HepG2 (cell line): Measurements from ENCODE around the gene MYH7. TPM values are rescaled to one million over a fixed set of nuclear protein-coding genes. Genes with fewer than 3 reads are reported as not detected.

ENCODE experiments used
- ATAC-seq: fragments of 200-7000 bp; cut with Tn5 transposase; 3 replicates; pipeline ENCODE4 v1.9.1; 2020; ENCODE audit warnings: mild to moderate bottlenecking, moderate library complexity
- BruUV-seq: library from RNA; stranded (reverse); fragments of 400-500 nt; replicated peaks from 2 replicates; lab custom pipeline; 2021; lab: Mats Ljungman, UMichigan
- CTCF ChIA-PET: fragments of 300-600 bp; formaldehyde crosslinking; extraction: SDS; loops from one replicate; lab custom pipeline; 2021; ENCODE audit warnings: low total read pairs, inconsistent platforms, low intra/inter-chr PET ratio; lab: Yijun Ruan, JAX
- POLR2A ChIA-PET: fragments of 350-600 bp; sonication (Branson Sonifier 250); formaldehyde crosslinking; loops from one replicate; lab custom pipeline; 2020; ENCODE audit warnings: antibody characterized with exemption, inconsistent platforms; lab: Yijun Ruan, JAX
- DNase-seq: peaks from one replicate; pipeline ENCODE4 v3.0.0-alpha.2; 2015; ENCODE audit warnings: low spot score
- FAIRE-seq: peaks from 3 replicates; lab custom pipeline; 2011; peaks lifted over from hg19 to GRCh38; lab: Jason Lieb, UNC
- H2AFZ ChIP-seq: one replicate; pipeline ENCODE4 v1.6.1; 2011; ENCODE audit warnings: low read length, inconsistent platforms
- H3K27ac ChIP-seq: fragments of 300-600 bp; 3 replicates; pipeline ENCODE4 v1.8.0; 2011; ENCODE audit warnings: mixed run types, mild to moderate bottlenecking, mixed read lengths, low read length, inconsistent platforms; ENCODE audit not compliant: insufficient read depth; ENCODE audit errors: extremely low read length
- H3K27me3 ChIP-seq, 2 experiments: fragments of 200-600 bp in 1 of 2; 2 replicates in 1 of 2; 3 replicates in 1 of 2; pipeline versions ENCODE4 v1.6.0 to v1.8.0; 2011; ENCODE audit warnings: low read length in 2 of 2, mild to moderate bottlenecking in 2 of 2, moderate library complexity in 2 of 2, inconsistent platforms in 1 of 2; ENCODE audit not compliant: insufficient read depth in 2 of 2, control insufficient read depth in 1 of 2
- H3K36me3 ChIP-seq, 2 experiments: fragments of 200-600 bp in 1 of 2; replicated peaks in 1 of 2; 2 replicates in 1 of 2; 3 replicates in 1 of 2; pipeline versions ENCODE4 v1.5.1 to v1.8.0; 2011; ENCODE audit warnings: low read length in 2 of 2, inconsistent platforms in 1 of 2; ENCODE audit not compliant: insufficient read depth in 2 of 2, control insufficient read depth in 1 of 2
- H3K4me1 ChIP-seq: 2 replicates; pipeline ENCODE4 v1.5.1; 2012; ENCODE audit warnings: low read length, inconsistent platforms; ENCODE audit not compliant: insufficient read depth
- H3K4me2 ChIP-seq: 2 replicates; pipeline ENCODE4 v1.6.0; 2011; ENCODE audit warnings: low read depth, low read length, inconsistent platforms
- H3K4me3 ChIP-seq, 3 experiments: fragments of 200-600 bp in 1 of 3; sonication (generic), shearing (Covaris generic) in 1 of 3; replicated peaks in 1 of 3; 2 replicates each; pipeline ENCODE4 v1.5.1; 2011 to 2016; ENCODE audit warnings: low read length in 3 of 3, inconsistent platforms in 2 of 3, low read depth in 2 of 3, mild to moderate bottlenecking in 2 of 3, control low read depth in 1 of 3, mixed read lengths in 1 of 3; ENCODE audit not compliant: insufficient read depth in 1 of 3
- H3K79me2 ChIP-seq: one replicate; pipeline ENCODE4 v1.6.1; 2011; ENCODE audit warnings: low read length, inconsistent platforms; ENCODE audit not compliant: insufficient read depth
- H3K9ac ChIP-seq: 2 replicates; pipeline ENCODE4 v1.6.0; 2011; ENCODE audit warnings: mild to moderate bottlenecking, low read depth, low read length, inconsistent platforms; ENCODE audit not compliant: insufficient read depth
- H3K9me3 ChIP-seq: 2 replicates; pipeline ENCODE4 v1.5.1; 2012; ENCODE audit warnings: mild to moderate bottlenecking, low read length
- H4K20me1 ChIP-seq: 2 replicates; pipeline ENCODE4 v1.6.0; 2011; ENCODE audit warnings: inconsistent platforms, mild to moderate bottlenecking, low read length, moderate library complexity; ENCODE audit not compliant: insufficient read depth
- CTCF ChIP-seq: sonication (generic); formaldehyde crosslinking; IDR thresholded peaks from 2 replicates; pipeline ENCODE4 v1.5.0; 2020; ENCODE audit warnings: mild to moderate bottlenecking, missing genetic modification reagents, moderate library complexity
- DMAP1 ChIP-seq: IDR thresholded peaks from 2 replicates; pipeline ENCODE4 v1.6.1; 2016
- SIN3A ChIP-seq: IDR thresholded peaks from 2 replicates; pipeline ENCODE4 v1.6.1; 2011; ENCODE audit warnings: low read depth, mild to moderate bottlenecking, control low read depth, low read length, borderline replicate concordance
- ZNF720 ChIP-seq: sonication (generic); formaldehyde crosslinking; IDR thresholded peaks from 2 replicates; pipeline ENCODE4 v1.4.0; 2020; ENCODE audit warnings: missing genetic modification reagents
- WGBS: methylation state at CpG from one replicate; pipeline ENCODE4 v1.1.6; 2017; ENCODE audit warnings: low lambda C conversion rate; 5-methylcytosine and 5-hydroxymethylcytosine counted together
- in situ Hi-C: cut with HindIII; loops from 2 replicates; pipeline ENCODE4 v1.10.0; 2017; ENCODE audit warnings: low pct_unique_long_range_greater_than_20kb; ENCODE audit not compliant: extremely low pct_ligation_motif_present
- intact Hi-C: fragments of 100-400 bp; cut with micrococcal nuclease; formaldehyde crosslinking; loops from one replicate; pipeline ENCODE4 v1.10.0; 2022; ENCODE audit not compliant: unreplicated experiment
- polyA plus RNA-seq, 8 experiments: library from polyadenylated mRNA; depleted of rRNA in 3 of 8; stranded (reverse) in 7 of 8; unstranded in 1 of 8; fragments of >200 nt; fragmentation: Illumina TruSeq in 4 of 8; extraction: Trizol in 4 of 8; gene quantifications; 2 replicates each; pipeline versions ENCODE4 v1.2.1 to v1.2.3, GENCODE V29; 2011 to 2016; ENCODE audit warnings: low read depth in 4 of 8, missing spikeins in 1 of 8, mixed read lengths in 1 of 8; ENCODE audit not compliant: insufficient read depth in 1 of 8
- total RNA-seq, 5 experiments: library from RNA; depleted of rRNA; stranded (reverse); fragments of >200 nt; fragmentation: Illumina TruSeq; extraction: Trizol; gene quantifications; 2 replicates each; pipeline ENCODE4 v1.2.3, GENCODE V29; 2016; ENCODE audit warnings: low read depth in 1 of 5
- TF ChIP-seq, protein P1 (sequence below): sonication (generic); formaldehyde crosslinking; IDR thresholded peaks from 2 replicates; pipeline ENCODE4 v1.4.0; 2020; ENCODE audit warnings: mild to moderate bottlenecking, missing genetic modification reagents

The MYH7 gene
- total and polyA plus RNA-seq, 2 of the 13 experiments (the other 11 are each of a cell fraction or from before 2014, with no cell fraction given): 0.04 TPM; not detected in 1

GRCh38 chr14:23446291-23446851, 10.9 kb upstream of the MYH7 start:
- intact Hi-C loops (no loop called here), in situ Hi-C loops (no loop called here)
- DNase-seq (no peak), ATAC-seq (no peak), FAIRE-seq (no peak)
- ChIA-PET POLR2A (no interaction called here), CTCF (no interaction called here)
- no peak overlapping the region for H3K27ac ChIP-seq
- no peak overlapping the region for H3K9ac ChIP-seq
- no peaks in the 10 kb centered on the region for H4K20me1 ChIP-seq
- no TSS peak for BruUV-seq
- H3K27me3 ChIP-seq: peaks cover 2 to 31% of the 10 kb centered on the region in 2 experiments; a peak in 3 of 5 replicates
- H3K4me2 ChIP-seq: no peak overlapping the region
- H2AFZ ChIP-seq: no peak overlapping the region
- H3K9me3 ChIP-seq: no peaks in the 10 kb centered on the region
- no peak overlapping the region for H3K4me3 ChIP-seq
- H3K36me3 ChIP-seq: no peaks in the 10 kb centered on the region
- 33% methylated on average over 4 of the region's 4 CpGs for WGBS
- no peaks in the 10 kb centered on the region for H3K79me2 ChIP-seq
- H3K4me1 ChIP-seq: peaks cover 12% of the 10 kb centered on the region
- TF ChIP-seq DMAP1 (CRISPR knock-in tag) (no peak), CTCF (CRISPR knock-in tag) (peak; percentile 39), SIN3A (0 out of 2 replicates have a peak, but pooled peaks have one; percentile 11), ZNF720 (CRISPR knock-in tag) (no peak)
- TF ChIP-seq, protein P1, sequence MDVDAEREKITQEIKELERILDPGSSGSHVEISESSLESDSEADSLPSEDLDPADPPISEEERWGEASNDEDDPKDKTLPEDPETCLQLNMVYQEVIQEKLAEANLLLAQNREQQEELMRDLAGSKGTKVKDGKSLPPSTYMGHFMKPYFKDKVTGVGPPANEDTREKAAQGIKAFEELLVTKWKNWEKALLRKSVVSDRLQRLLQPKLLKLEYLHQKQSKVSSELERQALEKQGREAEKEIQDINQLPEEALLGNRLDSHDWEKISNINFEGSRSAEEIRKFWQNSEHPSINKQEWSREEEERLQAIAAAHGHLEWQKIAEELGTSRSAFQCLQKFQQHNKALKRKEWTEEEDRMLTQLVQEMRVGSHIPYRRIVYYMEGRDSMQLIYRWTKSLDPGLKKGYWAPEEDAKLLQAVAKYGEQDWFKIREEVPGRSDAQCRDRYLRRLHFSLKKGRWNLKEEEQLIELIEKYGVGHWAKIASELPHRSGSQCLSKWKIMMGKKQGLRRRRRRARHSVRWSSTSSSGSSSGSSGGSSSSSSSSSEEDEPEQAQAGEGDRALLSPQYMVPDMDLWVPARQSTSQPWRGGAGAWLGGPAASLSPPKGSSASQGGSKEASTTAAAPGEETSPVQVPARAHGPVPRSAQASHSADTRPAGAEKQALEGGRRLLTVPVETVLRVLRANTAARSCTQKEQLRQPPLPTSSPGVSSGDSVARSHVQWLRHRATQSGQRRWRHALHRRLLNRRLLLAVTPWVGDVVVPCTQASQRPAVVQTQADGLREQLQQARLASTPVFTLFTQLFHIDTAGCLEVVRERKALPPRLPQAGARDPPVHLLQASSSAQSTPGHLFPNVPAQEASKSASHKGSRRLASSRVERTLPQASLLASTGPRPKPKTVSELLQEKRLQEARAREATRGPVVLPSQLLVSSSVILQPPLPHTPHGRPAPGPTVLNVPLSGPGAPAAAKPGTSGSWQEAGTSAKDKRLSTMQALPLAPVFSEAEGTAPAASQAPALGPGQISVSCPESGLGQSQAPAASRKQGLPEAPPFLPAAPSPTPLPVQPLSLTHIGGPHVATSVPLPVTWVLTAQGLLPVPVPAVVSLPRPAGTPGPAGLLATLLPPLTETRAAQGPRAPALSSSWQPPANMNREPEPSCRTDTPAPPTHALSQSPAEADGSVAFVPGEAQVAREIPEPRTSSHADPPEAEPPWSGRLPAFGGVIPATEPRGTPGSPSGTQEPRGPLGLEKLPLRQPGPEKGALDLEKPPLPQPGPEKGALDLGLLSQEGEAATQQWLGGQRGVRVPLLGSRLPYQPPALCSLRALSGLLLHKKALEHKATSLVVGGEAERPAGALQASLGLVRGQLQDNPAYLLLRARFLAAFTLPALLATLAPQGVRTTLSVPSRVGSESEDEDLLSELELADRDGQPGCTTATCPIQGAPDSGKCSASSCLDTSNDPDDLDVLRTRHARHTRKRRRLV (CRISPR knock-in tag): no peak
